PFSK-1 (cell line): ENCODE data around the gene CPAMD8.

Experiments used
- FOXP2 ChIP-seq: optimal IDR thresholded peaks from 2 replicates; pipeline ENCODE3; 2011; ENCODE audit warnings: borderline replicate concordance, control low read depth, inconsistent platforms; ENCODE audit not compliant: insufficient read depth; ENCODE audit errors: extremely low read length, extremely low read depth
- POLR2AphosphoS5 ChIP-seq: IDR thresholded peaks from 2 replicates; pipeline ENCODE4 v1.6.1; 2012; ENCODE audit warnings: low read depth, mild to moderate bottlenecking, control low read depth, low read length, moderate library complexity
- SIN3A ChIP-seq: IDR thresholded peaks from 2 replicates; pipeline ENCODE4 v1.6.1; 2012; ENCODE audit warnings: mild to moderate bottlenecking, low read length, moderate library complexity, borderline replicate concordance; ENCODE audit not compliant: insufficient read depth
- TAF1 ChIP-seq: IDR thresholded peaks from 2 replicates; pipeline ENCODE4 v1.6.1; 2012; ENCODE audit warnings: low read length, control low read depth, borderline replicate concordance; ENCODE audit not compliant: insufficient read depth
- TF ChIP-seq, protein P1 (sequence below), 2 experiments: IDR thresholded peaks; 2 replicates each; pipeline versions ENCODE4 v1.6.1 to v1.8.0; 2011 to 2012; ENCODE audit warnings: low read depth in 2 of 2, low read length in 2 of 2, control low read depth in 1 of 2, inconsistent platforms in 1 of 2, mild to moderate bottlenecking in 1 of 2, moderate library complexity in 1 of 2; ENCODE audit not compliant: insufficient read depth in 1 of 2

DNA sequence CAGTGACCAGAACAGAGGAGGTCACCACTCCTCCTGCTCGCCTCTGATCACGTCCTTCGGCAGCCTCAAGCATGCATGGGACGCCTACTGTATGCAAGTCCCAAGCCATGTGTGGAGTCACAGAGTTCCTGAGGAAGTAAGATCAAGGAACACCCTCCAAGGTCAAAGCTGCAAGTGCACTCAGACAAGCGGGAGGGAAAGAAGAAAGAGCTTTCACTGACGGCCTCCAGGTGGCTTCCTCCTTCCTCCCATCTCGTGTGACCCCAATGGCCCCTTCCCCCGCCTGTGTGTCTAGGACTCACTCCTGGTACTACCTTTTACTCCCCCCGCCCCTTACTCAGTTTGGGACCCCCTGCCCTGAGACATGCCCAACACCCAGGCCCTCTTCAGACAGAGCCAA lies 42.6 kb upstream of the CPAMD8 start:
- no peak for TF ChIP-seq POLR2AphosphoS5
- TF ChIP-seq TAF1 = no peak
- no peak for TF ChIP-seq SIN3A
- TF ChIP-seq, protein P1, sequence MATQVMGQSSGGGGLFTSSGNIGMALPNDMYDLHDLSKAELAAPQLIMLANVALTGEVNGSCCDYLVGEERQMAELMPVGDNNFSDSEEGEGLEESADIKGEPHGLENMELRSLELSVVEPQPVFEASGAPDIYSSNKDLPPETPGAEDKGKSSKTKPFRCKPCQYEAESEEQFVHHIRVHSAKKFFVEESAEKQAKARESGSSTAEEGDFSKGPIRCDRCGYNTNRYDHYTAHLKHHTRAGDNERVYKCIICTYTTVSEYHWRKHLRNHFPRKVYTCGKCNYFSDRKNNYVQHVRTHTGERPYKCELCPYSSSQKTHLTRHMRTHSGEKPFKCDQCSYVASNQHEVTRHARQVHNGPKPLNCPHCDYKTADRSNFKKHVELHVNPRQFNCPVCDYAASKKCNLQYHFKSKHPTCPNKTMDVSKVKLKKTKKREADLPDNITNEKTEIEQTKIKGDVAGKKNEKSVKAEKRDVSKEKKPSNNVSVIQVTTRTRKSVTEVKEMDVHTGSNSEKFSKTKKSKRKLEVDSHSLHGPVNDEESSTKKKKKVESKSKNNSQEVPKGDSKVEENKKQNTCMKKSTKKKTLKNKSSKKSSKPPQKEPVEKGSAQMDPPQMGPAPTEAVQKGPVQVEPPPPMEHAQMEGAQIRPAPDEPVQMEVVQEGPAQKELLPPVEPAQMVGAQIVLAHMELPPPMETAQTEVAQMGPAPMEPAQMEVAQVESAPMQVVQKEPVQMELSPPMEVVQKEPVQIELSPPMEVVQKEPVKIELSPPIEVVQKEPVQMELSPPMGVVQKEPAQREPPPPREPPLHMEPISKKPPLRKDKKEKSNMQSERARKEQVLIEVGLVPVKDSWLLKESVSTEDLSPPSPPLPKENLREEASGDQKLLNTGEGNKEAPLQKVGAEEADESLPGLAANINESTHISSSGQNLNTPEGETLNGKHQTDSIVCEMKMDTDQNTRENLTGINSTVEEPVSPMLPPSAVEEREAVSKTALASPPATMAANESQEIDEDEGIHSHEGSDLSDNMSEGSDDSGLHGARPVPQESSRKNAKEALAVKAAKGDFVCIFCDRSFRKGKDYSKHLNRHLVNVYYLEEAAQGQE (IDR thresholded peaks at IDR 0.05; ENCODE audit: insufficient read depth in 1 of 2, low read depth in 2 of 2, low read length in 2 of 2) = no peak
- no peak for TF ChIP-seq FOXP2
